VCaP (cell line): ENCODE data around the gene PIGV.

Experiments
- H3K27ac ChIP-seq: fragments of 450-650 bp; 2 replicates; pipeline ENCODE4 v1.5.1; 2017
- TF ChIP-seq, protein P1 (sequence below): fragments of 450-650 bp; conservative IDR thresholded peaks from 2 replicates; pipeline ENCODE4 v1.5.1; 2017; ENCODE audit warnings: mild to moderate bottlenecking, moderate library complexity

The PIGV gene

DNA sequence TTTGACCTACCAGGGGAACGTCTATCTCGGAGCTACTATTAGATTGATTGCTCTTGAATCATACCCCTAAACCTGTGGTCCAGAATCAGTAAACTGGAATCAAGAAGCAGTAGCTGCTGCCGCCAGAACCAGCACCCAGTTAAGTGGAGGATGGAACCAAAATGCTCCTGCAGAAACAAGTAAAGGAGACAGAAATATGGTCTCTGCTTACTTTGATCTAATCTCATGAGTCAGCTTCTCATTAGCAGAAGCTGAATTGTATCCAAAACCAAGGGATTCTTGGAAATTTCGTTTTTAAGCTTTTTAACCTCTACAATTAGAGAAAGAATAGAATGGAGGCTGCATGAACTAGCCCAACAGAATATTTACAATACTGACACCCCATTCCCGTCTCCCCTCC lies 42.6 kb upstream of the PIGV start:
- TF ChIP-seq, protein P1, sequence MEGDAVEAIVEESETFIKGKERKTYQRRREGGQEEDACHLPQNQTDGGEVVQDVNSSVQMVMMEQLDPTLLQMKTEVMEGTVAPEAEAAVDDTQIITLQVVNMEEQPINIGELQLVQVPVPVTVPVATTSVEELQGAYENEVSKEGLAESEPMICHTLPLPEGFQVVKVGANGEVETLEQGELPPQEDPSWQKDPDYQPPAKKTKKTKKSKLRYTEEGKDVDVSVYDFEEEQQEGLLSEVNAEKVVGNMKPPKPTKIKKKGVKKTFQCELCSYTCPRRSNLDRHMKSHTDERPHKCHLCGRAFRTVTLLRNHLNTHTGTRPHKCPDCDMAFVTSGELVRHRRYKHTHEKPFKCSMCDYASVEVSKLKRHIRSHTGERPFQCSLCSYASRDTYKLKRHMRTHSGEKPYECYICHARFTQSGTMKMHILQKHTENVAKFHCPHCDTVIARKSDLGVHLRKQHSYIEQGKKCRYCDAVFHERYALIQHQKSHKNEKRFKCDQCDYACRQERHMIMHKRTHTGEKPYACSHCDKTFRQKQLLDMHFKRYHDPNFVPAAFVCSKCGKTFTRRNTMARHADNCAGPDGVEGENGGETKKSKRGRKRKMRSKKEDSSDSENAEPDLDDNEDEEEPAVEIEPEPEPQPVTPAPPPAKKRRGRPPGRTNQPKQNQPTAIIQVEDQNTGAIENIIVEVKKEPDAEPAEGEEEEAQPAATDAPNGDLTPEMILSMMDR = no peak
- H3K27ac ChIP-seq = no peak overlapping the region

DNA sequence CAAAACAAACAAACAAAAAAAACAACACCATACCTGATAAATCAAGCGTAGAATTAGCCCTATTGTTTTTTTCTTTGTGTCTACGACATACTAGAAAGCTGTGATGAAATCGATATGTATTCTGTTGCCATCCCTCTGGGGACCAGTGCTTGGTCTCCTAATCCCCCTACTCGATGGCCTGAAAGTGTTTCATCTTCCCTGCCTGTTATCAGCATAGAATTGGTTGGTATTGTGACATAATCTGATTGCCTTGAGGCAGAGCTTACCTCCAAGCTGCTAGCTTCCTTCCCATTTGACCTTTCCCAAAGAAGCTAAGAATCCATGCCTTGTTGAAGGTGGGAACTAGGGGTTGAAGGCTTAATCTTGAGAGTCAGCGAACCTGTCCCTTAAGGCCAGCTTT lies 40.7 kb upstream of the PIGV start:
- TF ChIP-seq, protein P1 = no peak
- no peak overlapping the region for H3K27ac ChIP-seq

DNA sequence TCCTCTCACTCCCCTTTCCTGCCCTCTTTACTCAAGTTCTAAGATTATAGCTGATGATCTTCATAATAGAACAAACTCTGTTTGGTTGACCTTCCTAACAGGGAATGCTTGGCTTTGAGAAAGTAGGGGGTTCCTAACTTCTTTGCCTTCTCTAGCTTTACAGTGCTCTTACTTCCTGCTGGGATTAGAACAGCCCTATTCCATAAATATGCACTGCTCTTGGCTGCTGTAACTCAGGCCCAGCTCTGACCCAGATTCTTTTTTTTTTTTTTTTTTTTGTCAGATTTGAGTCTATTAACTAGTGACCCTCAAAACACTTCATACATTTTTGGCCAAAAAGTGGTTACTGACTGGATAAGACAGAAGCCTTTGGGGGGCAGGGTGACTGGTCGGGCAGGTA lies 39.4 kb upstream of the PIGV start:
- TF ChIP-seq, protein P1 = no peak
- H3K27ac ChIP-seq = no peak overlapping the region

DNA sequence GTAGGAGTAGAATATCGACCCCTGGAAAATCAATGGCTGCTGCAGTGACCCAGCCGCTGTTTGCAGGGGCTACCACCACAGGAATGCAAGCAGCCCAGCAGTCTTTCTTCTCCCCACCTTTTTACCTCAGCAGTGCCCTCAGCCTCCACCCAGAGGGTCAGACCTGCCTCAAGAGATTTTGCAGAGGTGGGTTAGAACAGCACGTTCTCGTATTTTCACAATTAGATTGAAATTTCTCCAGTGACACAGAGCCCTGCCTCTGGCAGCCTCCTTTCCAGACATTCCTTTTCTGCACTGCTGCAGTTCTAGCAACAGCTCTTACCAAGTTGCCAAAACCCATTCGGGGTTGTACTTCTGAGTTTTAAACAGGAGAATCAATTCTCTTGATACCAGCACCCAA lies 38.3 kb upstream of the PIGV start:
- TF ChIP-seq, protein P1 = no peak
- no peak overlapping the region for H3K27ac ChIP-seq

DNA sequence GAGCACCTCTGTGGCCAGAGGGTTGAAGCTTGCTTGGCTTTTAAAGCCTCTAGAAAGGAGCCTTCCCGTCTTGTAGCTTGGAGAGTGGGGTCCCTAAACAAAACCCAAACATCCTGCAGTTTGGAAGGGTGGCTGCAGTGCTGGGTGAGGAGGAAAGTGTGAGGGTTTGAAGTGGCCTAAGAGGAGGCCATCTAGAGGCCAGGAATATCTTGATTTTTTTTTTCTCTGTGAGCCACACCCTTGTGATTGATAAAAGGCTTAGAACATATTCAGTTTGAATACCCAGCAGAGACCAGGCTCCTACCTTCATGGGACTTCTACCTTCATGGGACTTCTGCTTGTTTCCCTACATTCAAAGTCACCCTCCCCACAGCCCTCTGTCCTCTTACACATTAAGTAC lies 37.3 kb upstream of the PIGV start:
- TF ChIP-seq, protein P1 = no peak

DNA sequence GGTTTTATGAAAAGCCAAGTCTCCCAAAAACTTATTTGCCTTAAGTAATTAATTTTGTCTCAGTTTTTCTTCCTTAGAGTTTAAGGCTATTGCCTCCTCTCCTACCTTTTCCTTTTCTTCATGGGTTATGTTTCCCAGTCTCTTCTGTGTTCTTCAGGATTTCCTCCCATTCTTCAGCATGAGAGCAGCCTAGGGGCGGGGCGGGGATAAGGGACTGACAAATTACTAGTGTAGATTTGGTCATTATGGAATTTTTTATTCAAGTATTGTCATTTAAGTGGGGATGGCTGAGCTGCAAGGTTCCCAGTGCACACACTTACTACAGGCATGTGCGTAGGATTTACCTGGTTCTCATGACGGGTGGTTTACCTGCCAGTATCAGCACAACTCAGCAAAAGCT lies 35.2 kb upstream of the PIGV start:
- TF ChIP-seq, protein P1 = no peak
- H3K27ac ChIP-seq = peak overlapping the region; percentile 35; the same call in 1 of the 2 replicates

More for the DNA sequence above, 37.3 kb upstream of the PIGV start:
- no peak overlapping the region for H3K27ac ChIP-seq

DNA sequence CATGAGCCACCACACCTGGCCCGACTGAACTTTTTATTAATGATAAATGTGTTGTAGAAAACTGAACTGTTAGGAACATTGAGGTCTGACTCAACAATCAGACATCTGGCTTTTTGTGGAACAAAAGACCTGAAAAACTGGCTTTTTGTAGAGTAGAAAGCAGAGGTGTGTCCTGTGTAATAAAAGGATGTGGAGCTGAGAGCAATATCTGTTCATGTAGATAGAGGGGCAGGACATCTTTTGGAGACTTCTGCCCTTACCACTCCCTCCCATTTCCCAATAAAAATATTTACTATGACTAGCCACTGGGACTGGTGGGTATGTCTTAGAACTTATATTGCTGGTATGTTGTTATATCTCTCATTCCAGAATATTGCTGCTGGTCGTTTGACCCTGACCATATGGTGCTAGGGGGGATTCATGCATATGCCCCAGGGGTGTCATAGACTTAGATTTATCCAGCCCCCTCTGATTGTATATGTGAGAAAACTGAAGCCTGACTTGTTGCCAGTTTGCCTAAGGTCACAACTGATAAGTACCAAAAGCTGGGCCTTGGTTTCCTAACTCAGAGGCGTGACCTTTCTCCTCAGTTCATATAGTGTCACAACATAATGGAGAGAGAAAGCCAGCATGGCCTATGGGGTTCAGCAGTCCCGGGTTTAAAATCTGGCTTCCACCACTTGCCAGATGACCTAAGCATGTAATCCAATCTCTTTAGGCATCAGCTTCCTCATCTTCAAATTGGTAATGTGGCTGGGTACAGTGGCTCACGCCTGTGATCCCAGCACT lies 33.5 kb upstream of the PIGV start:
- TF ChIP-seq, protein P1 = no peak
- H3K27ac ChIP-seq = peak overlapping the region; percentile 35
